D341Med (cell line): ENCODE data around the gene ANXA4.
"Not testable (repeated sequence)": the region's sequence is repeated elsewhere in the genome, so short reads cannot be mapped to it uniquely, and the experiment has no call there.

Experiments used
- DNase-seq: peaks from one replicate; pipeline ENCODE4 v3.0.0; 2012; ENCODE audit warnings: low spot score

Gene ANXA4

GRCh38 chr2:69779258-69780001 lies 37.5 kb downstream of the ANXA4 start:
- DNase-seq = no peak

GRCh38 chr2:69780921-69781320 lies 39.0 kb downstream of the ANXA4 start:
- no peak for DNase-seq

GRCh38 chr2:69781321-69782248 lies 39.7 kb downstream of the ANXA4 start:
- no peak for DNase-seq

GRCh38 chr2:69784228-69784627 lies 42.3 kb downstream of the ANXA4 start:
- no peak for DNase-seq

- no peak for DNase-seq
These were observed 43.4 kb downstream of the ANXA4 start for GRCh38 chr2:69785358-69785757.

- DNase-seq = no peak
These were observed 44.2 kb downstream of the ANXA4 start for GRCh38 chr2:69786052-69786560.

- DNase-seq = no peak
These were observed 47.3 kb downstream of the ANXA4 start for GRCh38 chr2:69789175-69789721.

GRCh38 chr2:69789772-69790600 lies 48.1 kb downstream of the ANXA4 start:
- no peak for DNase-seq

- no peak for DNase-seq
These were observed 48.6 kb downstream of the ANXA4 start for GRCh38 chr2:69790601-69790959.

- no peak for DNase-seq
These were observed 49.1 kb downstream of the ANXA4 start for GRCh38 chr2:69791045-69791444.

GRCh38 chr2:69796174-69796573 lies 54.2 kb downstream of the ANXA4 start:
- no peak for DNase-seq

GRCh38 chr2:69797235-69797634 lies 55.3 kb downstream of the ANXA4 start:
- DNase-seq = no peak

- no peak for DNase-seq
These were observed 55.9 kb downstream of the ANXA4 start for GRCh38 chr2:69797836-69798289.

GRCh38 chr2:69798290-69798908 lies 56.5 kb downstream of the ANXA4 start:
- no peak for DNase-seq

GRCh38 chr2:69798909-69799526 lies 57.1 kb downstream of the ANXA4 start:
- no peak for DNase-seq

- DNase-seq = no peak
These were observed 59.9 kb downstream of the ANXA4 start for GRCh38 chr2:69801745-69802290.

GRCh38 chr2:69802781-69803367 lies 60.9 kb downstream of the ANXA4 start:
- DNase-seq = not testable (repeated sequence)

GRCh38 chr2:69804416-69804815 lies 62.5 kb downstream of the ANXA4 start:
- no peak for DNase-seq

GRCh38 chr2:69805887-69806286 lies 64.0 kb downstream of the ANXA4 start:
- no peak for DNase-seq
